NOMO-1 treated with DMSO at 0.1 percent for 48 hours (cell line): ENCODE data around the gene FFAR3.
"Not testable (repeated sequence)": the region's sequence is repeated elsewhere in the genome, so short reads cannot be mapped to it uniquely, and the experiment has no call there.

Experiments used
- DNase-seq: peaks from one replicate; lab custom pipeline; 2025; ENCODE audit not compliant: unreplicated experiment; lab: John Stamatoyannopoulos, UW

Gene FFAR3

GRCh38 chr19:35399948-35400772, 41.9 kb downstream of the FFAR3 start:
- DNase-seq = no peak

- no peak for DNase-seq
These were observed 42.5 kb downstream of the FFAR3 start for GRCh38 chr19:35400773-35401100.

- not testable (repeated sequence) for DNase-seq
These were observed 43.2 kb downstream of the FFAR3 start for GRCh38 chr19:35401416-35401815.

GRCh38 chr19:35403116-35403760, 45.0 kb downstream of the FFAR3 start:
- DNase-seq = no peak

GRCh38 chr19:35404879-35405622, 46.8 kb downstream of the FFAR3 start:
- DNase-seq = no peak

- no peak for DNase-seq
These were observed 49.4 kb downstream of the FFAR3 start for GRCh38 chr19:35407619-35408018.

GRCh38 chr19:35408284-35409171, 50.3 kb downstream of the FFAR3 start:
- DNase-seq = peak; percentile 32

GRCh38 chr19:35409191-35409590, 50.9 kb downstream of the FFAR3 start:
- DNase-seq = no peak
